Liver (tissue), 9 donors: ENCODE measurements around the gene PTPRH. TPM values are rescaled to one million over a fixed set of nuclear protein-coding genes. Genes with fewer than 3 reads are reported as not detected.
A peak's percentile ranks its signal among the peaks of the same experiment; 100 is the strongest.

Source experiments
- DNase-seq: peaks from one replicate; pipeline ENCODE4 v3.0.0-alpha.2; 2017; ENCODE audit warnings: low spot score
- H3K27ac ChIP-seq, 2 donors: one replicate each; pipeline ENCODE4 v1.7.0; 2013; ENCODE audit warnings: inconsistent platforms in 2 of 2, low read length in 2 of 2, control low read depth in 1 of 2, low read depth in 1 of 2, mild to moderate bottlenecking in 1 of 2
- H3K27me3 ChIP-seq, 4 donors: one replicate each; pipeline versions ENCODE4 v1.6.1 to v1.7.0; 2013; ENCODE audit warnings: low read length in 3 of 4, inconsistent platforms in 1 of 4, mild to moderate bottlenecking in 1 of 4, moderate library complexity in 1 of 4; ENCODE audit not compliant: control insufficient read depth in 4 of 4, insufficient read depth in 4 of 4
- H3K36me3 ChIP-seq, 4 donors: one replicate each; pipeline versions ENCODE4 v1.6.1 to v1.7.0; 2013; ENCODE audit warnings: low read length in 3 of 4, mild to moderate bottlenecking in 3 of 4, low read depth in 1 of 4, moderate library complexity in 1 of 4; ENCODE audit not compliant: control insufficient read depth in 4 of 4, insufficient read depth in 3 of 4
- H3K4me1 ChIP-seq, 4 donors: one replicate each; pipeline versions ENCODE4 v1.6.1 to v1.7.0; 2013; ENCODE audit warnings: low read length in 3 of 4, mild to moderate bottlenecking in 3 of 4, moderate library complexity in 1 of 4; ENCODE audit not compliant: control insufficient read depth in 4 of 4, insufficient read depth in 4 of 4
- H3K4me3 ChIP-seq, 3 donors: one replicate each; pipeline versions ENCODE4 v1.6.1 to v1.7.0; 2013; ENCODE audit warnings: low read length in 3 of 3, control low read depth in 1 of 3, low read depth in 1 of 3, mild to moderate bottlenecking in 1 of 3
- H3K9ac ChIP-seq, 2 donors: one replicate each; pipeline ENCODE4 v1.7.0; 2013; ENCODE audit warnings: low read length in 2 of 2, mild to moderate bottlenecking in 2 of 2, moderate library complexity in 2 of 2, control low read depth in 1 of 2, low read depth in 1 of 2
- H3K9me3 ChIP-seq, 4 donors: one replicate each; pipeline versions ENCODE4 v1.6.1 to v1.7.0; 2013; ENCODE audit warnings: low read length in 3 of 4; ENCODE audit not compliant: control insufficient read depth in 4 of 4
- ATF3 ChIP-seq: IDR thresholded peaks from 2 replicates; pipeline ENCODE4 v1.6.1; 2016; ENCODE audit warnings: antibody characterized with exemption
- EGR1 ChIP-seq, 2 donors: IDR thresholded peaks; 2 replicates each; pipeline ENCODE4 v1.6.1; 2016 to 2018; ENCODE audit warnings: antibody characterized with exemption in 2 of 2, low read depth in 2 of 2
- FOXA1 ChIP-seq: IDR thresholded peaks from 2 replicates; pipeline ENCODE4 v1.6.1; 2016; ENCODE audit warnings: antibody characterized with exemption
- GABPA ChIP-seq, 2 donors: IDR thresholded peaks in 1 of 2; conservative IDR thresholded peaks in 1 of 2; 2 replicates each; pipeline ENCODE4 v1.6.1; 2016; ENCODE audit warnings: antibody characterized with exemption in 2 of 2, mild to moderate bottlenecking in 1 of 2, moderate library complexity in 1 of 2
- HNF4A ChIP-seq, 2 donors: conservative IDR thresholded peaks; 2 replicates each; pipeline ENCODE4 v1.6.1; 2016; ENCODE audit warnings: antibody characterized with exemption in 2 of 2, mild to moderate bottlenecking in 2 of 2
- HNF4G ChIP-seq: IDR thresholded peaks from 2 replicates; pipeline ENCODE4 v1.6.1; 2016; ENCODE audit warnings: antibody characterized with exemption
- JUND ChIP-seq, 2 donors: IDR thresholded peaks; 2 replicates each; pipeline ENCODE4 v1.6.1; 2016; ENCODE audit warnings: antibody characterized with exemption in 2 of 2
- NR2F2 ChIP-seq: IDR thresholded peaks from 2 replicates; pipeline ENCODE4 v1.6.1; 2016; ENCODE audit warnings: antibody characterized with exemption
- RAD21 ChIP-seq, 2 donors: IDR thresholded peaks; 2 replicates each; pipeline ENCODE4 v1.6.1; 2016; ENCODE audit warnings: antibody characterized with exemption in 2 of 2, mild to moderate bottlenecking in 2 of 2
- REST ChIP-seq: IDR thresholded peaks from 2 replicates; pipeline ENCODE4 v1.6.1; 2016; ENCODE audit warnings: antibody characterized with exemption, mild to moderate bottlenecking
- RXRA ChIP-seq, 2 donors: IDR thresholded peaks; 2 replicates each; pipeline ENCODE4 v1.6.1; 2017 to 2018; ENCODE audit warnings: antibody characterized with exemption in 2 of 2, mild to moderate bottlenecking in 1 of 2
- SP1 ChIP-seq: IDR thresholded peaks from 2 replicates; pipeline ENCODE4 v1.6.1; 2018; ENCODE audit warnings: antibody characterized with exemption, mild to moderate bottlenecking
- TAF1 ChIP-seq: conservative IDR thresholded peaks from 2 replicates; pipeline ENCODE4 v1.6.1; 2016; ENCODE audit warnings: antibody characterized with exemption, mild to moderate bottlenecking
- YY1 ChIP-seq: IDR thresholded peaks from 2 replicates; pipeline ENCODE4 v1.6.1; 2016; ENCODE audit warnings: antibody characterized with exemption, mild to moderate bottlenecking
- WGBS: extraction: QIAGEN DNeasy Blood & Tissue Kit; methylation state at CpG from one replicate; pipeline ENCODE4 v1.1.7; 2013; 5-methylcytosine and 5-hydroxymethylcytosine counted together
- polyA plus RNA-seq, 2 donors: library from polyadenylated mRNA; stranded (reverse) in 1 of 2; unstranded in 1 of 2; fragments of 200-250 nt in 1 of 2; fragments of >200 nt in 1 of 2; fragmentation: Nextera tagmentation in 1 of 2; extraction: Ambion mirVana in 1 of 2; gene quantifications; one replicate each; pipeline versions ENCODE4 v1.2.1 to v1.2.3, GENCODE V29; 2013 to 2015
- total RNA-seq, 2 donors: library from RNA; depleted of rRNA; stranded (reverse); fragments of >200 nt; gene quantifications; one replicate each; pipeline ENCODE4 v1.2.3, GENCODE V29; 2014
- TF ChIP-seq, protein P1 (sequence below): IDR thresholded peaks from 2 replicates; pipeline ENCODE4 v1.6.1; 2016; ENCODE audit warnings: antibody characterized with exemption
- TF ChIP-seq, protein P2 (sequence below): IDR thresholded peaks from 2 replicates; pipeline ENCODE4 v1.6.1; 2016; ENCODE audit warnings: antibody characterized with exemption
- TF ChIP-seq, protein P3 (sequence below): fragments of 150-350 bp; IDR thresholded peaks from 2 replicates; pipeline ENCODE4 v1.5.1; 2017; ENCODE audit warnings: improper control_type of control experiment, low read depth, low read length; ENCODE audit not compliant: missing input control
- donor health status: healthy.
- donor health status: healthy.
- donor health status: healthy.
- donor health status: healthy.
- donor health status: healthy.

The PTPRH gene
- total and polyA plus RNA-seq, 4 donors = 3.1 to 20.4 (median 11.4) TPM

- WGBS = 4% methylated on average over 51 of the region's 51 CpGs
- TF ChIP-seq RAD21 (IDR thresholded peaks at IDR 0.05) (no peak), HNF4A (conservative IDR thresholded peaks at IDR 0.05) (peak; percentile 36 to 41), NR2F2 (no peak), EGR1 (IDR thresholded peaks at IDR 0.05; ENCODE audit: low read depth in 2 of 2) (no peak), RXRA (IDR thresholded peaks at IDR 0.05) (no peak), GABPA (IDR thresholded peaks at IDR 0.05 in 1 of 2, conservative IDR thresholded peaks at IDR 0.05 in 1 of 2) (no peak), SP1 (no peak)
- TF ChIP-seq, protein P1, sequence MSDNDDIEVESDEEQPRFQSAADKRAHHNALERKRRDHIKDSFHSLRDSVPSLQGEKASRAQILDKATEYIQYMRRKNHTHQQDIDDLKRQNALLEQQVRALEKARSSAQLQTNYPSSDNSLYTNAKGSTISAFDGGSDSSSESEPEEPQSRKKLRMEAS = no peak
- H3K4me1 ChIP-seq = peaks cover 2 to 54% (median 34%) of the 10 kb centered on the region in 4 donors
- no peak for DNase-seq
- no peaks in the 10 kb centered on the region for H3K9me3 ChIP-seq
- H3K9ac ChIP-seq = peak overlapping the region; percentile 77 to 96
- no peaks in the 10 kb centered on the region for H3K27me3 ChIP-seq
- H3K36me3 ChIP-seq = peaks cover 0 to 3% (median 0%) of the 10 kb centered on the region in 4 donors
- H3K4me3 ChIP-seq = peak overlapping the region; percentile 72 to 95 (median 91)
- H3K27ac ChIP-seq = peak overlapping the region; percentile 48 to 78
These were observed 48.4 kb upstream of the PTPRH start for GRCh38 chr19:55257461-55258420.

DNA sequence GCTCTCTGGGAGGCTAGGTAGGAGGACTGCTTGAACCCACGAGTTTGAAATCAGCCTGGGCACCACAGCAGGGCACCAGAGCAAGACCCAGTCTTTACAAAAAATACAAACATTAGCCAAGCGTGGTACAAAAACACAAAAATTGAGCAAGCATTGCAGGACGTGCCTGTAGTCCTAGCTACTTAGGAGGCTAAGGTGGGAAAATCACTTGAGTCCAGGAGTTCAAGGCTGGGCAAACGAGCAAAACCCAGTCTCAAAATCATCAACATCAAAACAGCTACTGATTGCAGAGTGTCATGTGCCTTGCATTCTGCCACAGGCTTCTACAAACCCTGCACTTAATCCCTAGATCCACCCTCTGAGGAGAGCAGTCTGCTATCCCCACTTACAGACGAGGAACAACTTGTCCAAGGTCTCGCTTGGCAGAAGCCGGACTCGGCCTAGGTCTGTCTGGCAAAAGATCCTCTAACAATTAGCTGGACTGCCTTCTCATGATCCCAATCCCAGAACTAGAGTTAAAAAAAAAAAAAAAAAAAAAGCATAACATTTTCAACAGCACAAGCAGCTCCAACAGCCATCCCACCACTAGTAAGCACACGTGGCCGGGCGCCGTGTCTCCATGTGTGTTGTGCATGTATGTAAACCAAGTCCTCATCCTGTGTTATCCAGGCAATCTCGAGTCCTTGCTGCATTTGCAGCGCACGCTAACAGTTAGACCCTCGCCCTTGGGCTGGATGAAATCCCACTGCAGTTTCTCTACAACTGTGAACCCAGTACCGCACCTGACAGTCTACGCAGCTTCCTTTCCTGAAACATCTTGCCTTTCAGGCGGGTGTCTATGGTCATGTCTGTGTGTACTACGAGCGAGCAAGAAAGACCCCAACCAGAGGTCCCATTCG is 47.5 kb upstream of the PTPRH start:
- 56% methylated on average over 22 of the region's 22 CpGs for WGBS
- DNase-seq = no peak

More for the DNA sequence above, 47.5 kb upstream of the PTPRH start:
- Histone ChIP-seq H3K4me3 (peak overlapping the region; percentile 72 to 95 (median 91)), H3K9ac (peak overlapping the region in 1 of 2 donors; percentile 96), H3K4me1 (peaks cover 2 to 55% (median 35%) of the 10 kb centered on the region in 4 donors), H3K27me3 (no peaks in the 10 kb centered on the region), H3K27ac (peak overlapping the region; percentile 27 to 78), H3K9me3 (no peaks in the 10 kb centered on the region), H3K36me3 (no peaks in the 10 kb centered on the region)
- TF ChIP-seq ATF3 (no peak), REST (no peak), GABPA (IDR thresholded peaks at IDR 0.05 in 1 of 2, conservative IDR thresholded peaks at IDR 0.05 in 1 of 2) (no peak), HNF4G (no peak), RAD21 (IDR thresholded peaks at IDR 0.05) (no peak), SP1 (no peak), TAF1 (no peak), JUND (IDR thresholded peaks at IDR 0.05) (no peak), YY1 (no peak), EGR1 (IDR thresholded peaks at IDR 0.05; ENCODE audit: low read depth in 2 of 2) (no peak), FOXA1 (no peak), RXRA (IDR thresholded peaks at IDR 0.05) (no peak), NR2F2 (no peak), HNF4A (conservative IDR thresholded peaks at IDR 0.05) (no peak)
- TF ChIP-seq, protein P1 = no peak
- TF ChIP-seq, protein P2, sequence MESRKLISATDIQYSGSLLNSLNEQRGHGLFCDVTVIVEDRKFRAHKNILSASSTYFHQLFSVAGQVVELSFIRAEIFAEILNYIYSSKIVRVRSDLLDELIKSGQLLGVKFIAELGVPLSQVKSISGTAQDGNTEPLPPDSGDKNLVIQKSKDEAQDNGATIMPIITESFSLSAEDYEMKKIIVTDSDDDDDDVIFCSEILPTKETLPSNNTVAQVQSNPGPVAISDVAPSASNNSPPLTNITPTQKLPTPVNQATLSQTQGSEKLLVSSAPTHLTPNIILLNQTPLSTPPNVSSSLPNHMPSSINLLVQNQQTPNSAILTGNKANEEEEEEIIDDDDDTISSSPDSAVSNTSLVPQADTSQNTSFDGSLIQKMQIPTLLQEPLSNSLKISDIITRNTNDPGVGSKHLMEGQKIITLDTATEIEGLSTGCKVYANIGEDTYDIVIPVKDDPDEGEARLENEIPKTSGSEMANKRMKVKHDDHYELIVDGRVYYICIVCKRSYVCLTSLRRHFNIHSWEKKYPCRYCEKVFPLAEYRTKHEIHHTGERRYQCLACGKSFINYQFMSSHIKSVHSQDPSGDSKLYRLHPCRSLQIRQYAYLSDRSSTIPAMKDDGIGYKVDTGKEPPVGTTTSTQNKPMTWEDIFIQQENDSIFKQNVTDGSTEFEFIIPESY = no peak
- TF ChIP-seq, protein P3, sequence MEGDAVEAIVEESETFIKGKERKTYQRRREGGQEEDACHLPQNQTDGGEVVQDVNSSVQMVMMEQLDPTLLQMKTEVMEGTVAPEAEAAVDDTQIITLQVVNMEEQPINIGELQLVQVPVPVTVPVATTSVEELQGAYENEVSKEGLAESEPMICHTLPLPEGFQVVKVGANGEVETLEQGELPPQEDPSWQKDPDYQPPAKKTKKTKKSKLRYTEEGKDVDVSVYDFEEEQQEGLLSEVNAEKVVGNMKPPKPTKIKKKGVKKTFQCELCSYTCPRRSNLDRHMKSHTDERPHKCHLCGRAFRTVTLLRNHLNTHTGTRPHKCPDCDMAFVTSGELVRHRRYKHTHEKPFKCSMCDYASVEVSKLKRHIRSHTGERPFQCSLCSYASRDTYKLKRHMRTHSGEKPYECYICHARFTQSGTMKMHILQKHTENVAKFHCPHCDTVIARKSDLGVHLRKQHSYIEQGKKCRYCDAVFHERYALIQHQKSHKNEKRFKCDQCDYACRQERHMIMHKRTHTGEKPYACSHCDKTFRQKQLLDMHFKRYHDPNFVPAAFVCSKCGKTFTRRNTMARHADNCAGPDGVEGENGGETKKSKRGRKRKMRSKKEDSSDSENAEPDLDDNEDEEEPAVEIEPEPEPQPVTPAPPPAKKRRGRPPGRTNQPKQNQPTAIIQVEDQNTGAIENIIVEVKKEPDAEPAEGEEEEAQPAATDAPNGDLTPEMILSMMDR = no peak
